ENCODE results near the gene UGT1A9.

DNA sequence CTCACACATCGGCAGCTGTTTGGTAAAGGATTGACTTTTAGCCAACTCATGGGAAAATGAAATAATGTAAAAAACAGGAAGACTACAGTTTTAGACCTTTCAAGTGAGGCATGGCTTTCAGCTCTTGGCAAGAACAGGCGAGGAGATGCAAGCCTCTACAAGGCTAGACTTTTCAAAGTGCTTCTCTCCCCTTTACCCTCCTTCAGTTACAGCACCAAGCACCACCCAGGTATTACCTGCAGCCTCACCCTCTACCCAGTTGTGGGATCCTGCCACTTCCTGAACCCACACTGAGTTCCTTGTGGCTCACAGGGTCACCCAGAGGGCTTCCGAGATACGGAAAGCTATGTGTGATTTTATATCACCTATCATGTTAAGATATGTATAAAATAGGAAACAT, 20.7 kb upstream of the UGT1A9 start:
- TF ChIP-seq, protein P1, sequence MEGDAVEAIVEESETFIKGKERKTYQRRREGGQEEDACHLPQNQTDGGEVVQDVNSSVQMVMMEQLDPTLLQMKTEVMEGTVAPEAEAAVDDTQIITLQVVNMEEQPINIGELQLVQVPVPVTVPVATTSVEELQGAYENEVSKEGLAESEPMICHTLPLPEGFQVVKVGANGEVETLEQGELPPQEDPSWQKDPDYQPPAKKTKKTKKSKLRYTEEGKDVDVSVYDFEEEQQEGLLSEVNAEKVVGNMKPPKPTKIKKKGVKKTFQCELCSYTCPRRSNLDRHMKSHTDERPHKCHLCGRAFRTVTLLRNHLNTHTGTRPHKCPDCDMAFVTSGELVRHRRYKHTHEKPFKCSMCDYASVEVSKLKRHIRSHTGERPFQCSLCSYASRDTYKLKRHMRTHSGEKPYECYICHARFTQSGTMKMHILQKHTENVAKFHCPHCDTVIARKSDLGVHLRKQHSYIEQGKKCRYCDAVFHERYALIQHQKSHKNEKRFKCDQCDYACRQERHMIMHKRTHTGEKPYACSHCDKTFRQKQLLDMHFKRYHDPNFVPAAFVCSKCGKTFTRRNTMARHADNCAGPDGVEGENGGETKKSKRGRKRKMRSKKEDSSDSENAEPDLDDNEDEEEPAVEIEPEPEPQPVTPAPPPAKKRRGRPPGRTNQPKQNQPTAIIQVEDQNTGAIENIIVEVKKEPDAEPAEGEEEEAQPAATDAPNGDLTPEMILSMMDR (IDR thresholded peaks at IDR 0.05) = no peak
- TF ChIP-seq POLR2A (IDR thresholded peaks at IDR 0.05) = no peak

Measured in stomach (tissue), 4 donors.